Lower leg skin (tissue), 4 donors: ENCODE data around the gene SENP6. TPM values are rescaled to one million over a fixed set of nuclear protein-coding genes. Genes with fewer than 3 reads are reported as not detected.
"Not testable (repeated sequence)": the region's sequence is repeated elsewhere in the genome, so short reads cannot be mapped to it uniquely, and the experiment has no call there.

Experiments
- DNase-seq, 2 donors: peaks; one replicate each; pipeline ENCODE4 v3.0.0-alpha.2; 2019; ENCODE audit warnings: low spot score in 2 of 2
- H3K4me3 ChIP-seq: fragments of 200-600 bp; sonication (generic); 2 replicates; pipeline ENCODE4 v1.5.1; 2017; ENCODE audit warnings: mild to moderate bottlenecking, low read depth; ENCODE audit not compliant: poor library complexity, severe bottlenecking
- CTCF ChIP-seq, 3 donors: fragments of 450-650 bp; IDR thresholded peaks; one replicate each; pipeline ENCODE4 v1.5.1; 2016; ENCODE audit warnings: antibody characterized with exemption in 3 of 3, mild to moderate bottlenecking in 3 of 3, moderate library complexity in 2 of 3
- POLR2A ChIP-seq, 2 donors: fragments of 450-650 bp; IDR thresholded peaks; one replicate each; pipeline ENCODE4 v1.6.1; 2016 to 2017; ENCODE audit warnings: antibody characterized with exemption in 2 of 2, mild to moderate bottlenecking in 1 of 2, moderate library complexity in 1 of 2
- WGBS, 2 donors: methylation state at CpG; one replicate each; pipeline ENCODE4 v1.1.5; 2018; 5-methylcytosine and 5-hydroxymethylcytosine counted together
- intact Hi-C: fragments of 100-400 bp; cut with DNase I; formaldehyde crosslinking; loops from one replicate; pipeline ENCODE4 v1.15.0; 2023; ENCODE audit warnings: low total_unique reads
- total RNA-seq, 4 donors: library from RNA; depleted of rRNA; stranded (reverse); fragments of >200 nt; gene quantifications; one replicate each; pipeline ENCODE4 v1.1.0, GENCODE V29; 2016

The SENP6 gene
- total RNA-seq, 4 donors from 2014 or later = 55.4 to 80.0 (median 63.1) TPM

DNA sequence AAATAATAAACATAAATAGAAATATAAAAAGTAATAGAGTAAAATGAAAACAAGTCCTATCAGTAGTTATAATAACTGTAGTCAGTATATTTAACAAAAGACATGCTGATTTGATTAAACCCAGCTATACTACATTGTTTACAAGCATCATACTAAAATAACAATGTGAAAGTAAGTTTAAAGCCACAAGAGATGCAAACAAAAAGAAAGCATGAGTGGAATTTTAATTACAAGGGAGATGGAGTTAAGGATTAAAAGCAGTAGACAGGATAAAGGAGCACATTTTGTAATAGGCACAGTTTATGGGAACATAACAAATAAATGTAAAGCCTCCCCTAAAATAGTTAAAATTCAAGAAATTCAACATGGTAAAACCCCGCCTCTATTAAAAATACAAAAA lies 41.5 kb downstream of the SENP6 start:
- WGBS, 2 donors = 97 to 100% methylated on average over 1 of the region's 1 CpG
- DNase-seq = no peak
- no peak overlapping the region for H3K4me3 ChIP-seq
- no peak for TF ChIP-seq CTCF (IDR thresholded peaks at IDR 0.05)
- no peak for TF ChIP-seq POLR2A (IDR thresholded peaks at IDR 0.05)
- intact Hi-C loops = no loop called here

- DNase-seq = no peak
- no peak overlapping the region for H3K4me3 ChIP-seq
- intact Hi-C loops = loop anchor here (5.0 kb wide), 1 partner anchor 1359 kb away; no protein-coding TSS in a partner anchor
- TF ChIP-seq CTCF (IDR thresholded peaks at IDR 0.05) = no peak
These were observed 54.8 kb downstream of the SENP6 start for GRCh38 chr6:75656479-75656878.

- TF ChIP-seq CTCF (IDR thresholded peaks at IDR 0.05) = no peak
- TF ChIP-seq POLR2A (IDR thresholded peaks at IDR 0.05) = no peak
- 69 to 73% methylated on average over 3 of the region's 3 CpGs for WGBS, 2 donors
- intact Hi-C loops = loop anchor here (5.0 kb wide), 1 partner anchor 1360 kb away; no protein-coding TSS in a partner anchor
- DNase-seq = no peak
- H3K4me3 ChIP-seq = no peak overlapping the region
These were observed 55.6 kb downstream of the SENP6 start for GRCh38 chr6:75657327-75657726.

- intact Hi-C loops = no loop called here
- no peak overlapping the region for H3K4me3 ChIP-seq
- 82 to 97% methylated on average over 4 of the region's 4 CpGs for WGBS, 2 donors
These were observed 64.9 kb downstream of the SENP6 start for GRCh38 chr6:75666592-75666991.

DNA sequence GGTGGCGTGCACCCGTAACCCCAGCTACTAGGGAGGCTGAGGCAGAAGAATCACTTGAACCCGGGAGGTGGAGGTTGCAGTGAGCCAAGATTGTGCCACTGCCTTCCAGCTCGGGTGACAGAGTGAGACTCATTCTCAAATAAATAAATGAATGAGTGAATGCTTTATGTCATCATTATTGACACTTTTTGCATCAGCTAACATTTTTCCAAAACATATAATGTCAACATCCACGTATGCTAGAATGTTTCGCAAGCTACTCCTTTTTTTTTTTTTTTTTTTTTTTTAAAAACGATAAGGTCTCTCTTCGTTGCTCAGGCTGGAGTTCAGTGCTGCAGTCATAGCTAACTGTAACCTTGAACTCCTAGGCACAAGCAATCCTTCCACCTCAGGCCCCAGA lies 72.2 kb downstream of the SENP6 start:
- WGBS, 2 donors = 83 to 93% methylated on average over 8 of the region's 8 CpGs
- intact Hi-C loops = no loop called here
- TF ChIP-seq POLR2A (IDR thresholded peaks at IDR 0.05) (no peak), CTCF (IDR thresholded peaks at IDR 0.05) (no peak)
- H3K4me3 ChIP-seq = no peak overlapping the region
- no peak for DNase-seq

More at GRCh38 chr6:75666592-75666991, 64.9 kb downstream of the SENP6 start:
- TF ChIP-seq POLR2A (IDR thresholded peaks at IDR 0.05) (no peak), CTCF (IDR thresholded peaks at IDR 0.05) (no peak)
- DNase-seq = no peak

DNA sequence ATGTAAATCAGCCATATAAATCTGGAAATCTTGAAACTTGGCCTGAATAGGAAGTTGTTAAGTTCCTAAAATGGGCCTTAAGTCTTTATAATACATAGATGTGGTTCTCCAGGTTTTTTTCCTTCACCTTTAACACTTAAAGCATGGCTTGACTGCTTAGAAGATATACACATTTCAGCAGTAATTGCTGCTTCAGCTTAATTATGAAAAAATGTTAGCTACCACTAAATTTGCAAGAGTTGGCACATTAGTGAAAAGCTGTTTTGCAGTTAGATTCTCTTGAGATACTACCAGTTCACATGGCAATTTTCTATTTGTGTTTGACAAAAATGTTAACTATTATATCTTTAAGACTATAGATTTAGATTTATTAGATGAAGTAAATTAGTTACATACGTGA lies 74.7 kb downstream of the SENP6 start:
- DNase-seq = no peak
- TF ChIP-seq CTCF (IDR thresholded peaks at IDR 0.05) (no peak), POLR2A (IDR thresholded peaks at IDR 0.05) (no peak)
- intact Hi-C loops = no loop called here
- 82 to 90% methylated on average over 1 of the region's 1 CpG for WGBS, 2 donors
- H3K4me3 ChIP-seq = no peak overlapping the region

DNA sequence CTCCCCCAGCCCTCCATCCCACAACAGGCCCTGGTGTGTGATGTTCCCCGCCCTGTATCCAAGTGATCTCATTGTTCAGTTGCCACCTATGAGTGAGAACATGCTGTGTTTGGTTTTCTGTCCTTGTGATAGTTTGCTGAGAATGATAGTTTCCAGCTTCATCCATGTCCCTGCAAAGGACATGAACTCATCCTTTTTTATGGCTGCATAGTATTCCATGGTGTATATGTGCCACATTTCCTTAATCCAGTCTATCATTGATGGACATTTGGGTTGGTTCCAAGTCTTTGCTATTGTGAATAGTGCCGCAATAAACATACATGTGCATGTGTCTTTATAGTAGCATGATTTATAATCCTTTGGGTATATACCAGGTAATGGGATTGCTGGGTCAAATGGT lies 80.9 kb downstream of the SENP6 start:
- DNase-seq, intact Hi-C loops, H3K4me3 ChIP-seq: not testable (repeated sequence)
- WGBS, 2 donors = 100% methylated on average over 2 of the region's 2 CpGs

DNA sequence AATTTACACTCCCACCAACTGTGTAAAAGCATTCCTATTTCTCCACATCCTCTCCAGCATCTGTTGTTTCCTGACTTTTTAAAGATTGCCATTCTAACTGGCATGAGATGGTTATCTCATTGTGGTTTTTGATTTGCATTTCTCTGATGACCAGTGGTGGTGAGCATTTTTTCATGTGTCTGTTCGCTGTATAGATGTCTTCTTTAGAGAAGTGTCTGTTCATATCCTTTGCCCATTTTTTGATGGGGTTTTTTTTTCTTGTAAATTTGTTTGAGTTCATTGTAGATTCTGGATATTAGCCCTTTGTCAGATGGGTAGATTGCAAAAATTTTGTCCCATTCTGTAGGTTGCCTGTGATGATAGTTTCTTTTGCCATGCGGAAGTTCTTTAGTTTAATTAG lies 81.3 kb downstream of the SENP6 start:
- intact Hi-C loops = not testable (repeated sequence)
- WGBS, 2 donors = 98 to 100% methylated on average over 2 of the region's 2 CpGs

DNA sequence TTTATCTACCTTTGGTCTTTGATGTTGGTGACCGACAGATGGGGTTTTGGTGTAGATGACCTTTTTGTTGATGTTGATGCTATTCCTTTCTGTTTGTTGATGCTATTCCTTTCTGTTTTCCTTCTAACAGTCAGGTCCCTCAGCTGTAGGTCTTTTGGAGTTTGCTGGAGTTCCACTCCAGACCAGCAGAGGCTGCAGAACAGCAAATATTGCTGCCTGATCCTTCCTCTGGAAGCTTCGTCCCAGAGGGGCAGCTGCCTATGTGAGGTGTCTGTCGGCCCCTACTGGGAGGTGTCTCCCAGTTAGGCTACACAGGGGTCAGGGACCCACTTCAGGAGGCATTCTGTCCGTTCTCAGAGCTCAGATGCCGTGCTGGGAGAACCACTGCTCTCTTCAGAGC lies 85.9 kb downstream of the SENP6 start:
- WGBS, 2 donors = 89 to 95% methylated on average over 5 of the region's 5 CpGs

More for the DNA sequence above, 81.3 kb downstream of the SENP6 start:
- not testable (repeated sequence) for DNase-seq, H3K4me3 ChIP-seq

More for the DNA sequence above, 85.9 kb downstream of the SENP6 start:
- H3K4me3 ChIP-seq, intact Hi-C loops, DNase-seq: not testable (repeated sequence)
